ENCODE measurements around the gene SH3PXD2A.

DNA sequence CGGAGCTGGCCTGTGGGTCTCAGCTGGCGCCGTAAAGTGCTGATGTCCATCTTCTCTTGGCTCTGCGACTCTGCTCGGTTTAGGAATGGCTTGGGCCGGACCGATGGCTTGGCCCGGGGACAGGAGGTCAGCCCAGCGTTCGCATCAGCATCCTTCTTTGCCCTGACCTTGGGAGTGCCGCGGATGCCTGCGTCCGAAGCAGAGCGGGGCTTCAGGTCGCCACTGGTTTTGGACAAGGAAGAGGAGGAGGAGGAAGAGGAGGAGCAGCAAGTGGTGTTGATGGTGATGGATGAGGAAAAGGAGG is 252.6 kb downstream of the SH3PXD2A start:
- TF ChIP-seq, protein P1, sequence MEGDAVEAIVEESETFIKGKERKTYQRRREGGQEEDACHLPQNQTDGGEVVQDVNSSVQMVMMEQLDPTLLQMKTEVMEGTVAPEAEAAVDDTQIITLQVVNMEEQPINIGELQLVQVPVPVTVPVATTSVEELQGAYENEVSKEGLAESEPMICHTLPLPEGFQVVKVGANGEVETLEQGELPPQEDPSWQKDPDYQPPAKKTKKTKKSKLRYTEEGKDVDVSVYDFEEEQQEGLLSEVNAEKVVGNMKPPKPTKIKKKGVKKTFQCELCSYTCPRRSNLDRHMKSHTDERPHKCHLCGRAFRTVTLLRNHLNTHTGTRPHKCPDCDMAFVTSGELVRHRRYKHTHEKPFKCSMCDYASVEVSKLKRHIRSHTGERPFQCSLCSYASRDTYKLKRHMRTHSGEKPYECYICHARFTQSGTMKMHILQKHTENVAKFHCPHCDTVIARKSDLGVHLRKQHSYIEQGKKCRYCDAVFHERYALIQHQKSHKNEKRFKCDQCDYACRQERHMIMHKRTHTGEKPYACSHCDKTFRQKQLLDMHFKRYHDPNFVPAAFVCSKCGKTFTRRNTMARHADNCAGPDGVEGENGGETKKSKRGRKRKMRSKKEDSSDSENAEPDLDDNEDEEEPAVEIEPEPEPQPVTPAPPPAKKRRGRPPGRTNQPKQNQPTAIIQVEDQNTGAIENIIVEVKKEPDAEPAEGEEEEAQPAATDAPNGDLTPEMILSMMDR (IDR thresholded peaks at IDR 0.05): no peak
- no peak for TF ChIP-seq EP300 (IDR thresholded peaks at IDR 0.05)

Measured in sigmoid colon (tissue), 4 donors.